Retinal pigment epithelial cell (primary cell): ENCODE results near the gene PTPRN.
"Not testable (repeated sequence)": the region's sequence is repeated elsewhere in the genome, so short reads cannot be mapped to it uniquely, and the experiment has no call there.

Source experiments
- DNase-seq: peaks from one replicate; pipeline ENCODE4 v3.0.0-alpha.2; 2010; ENCODE audit warnings: low read depth
- H3K4me3 ChIP-seq: 2 replicates; pipeline ENCODE4 v1.5.1; 2011; ENCODE audit warnings: mild to moderate bottlenecking, low read length, control low read depth, moderate library complexity
- TF ChIP-seq, protein P1 (sequence below): conservative IDR thresholded peaks from 2 replicates; pipeline ENCODE4 v1.5.1; 2011; ENCODE audit warnings: low read depth, low read length, control low read depth, inconsistent platforms

PTPRN gene

GRCh38 chr2:219325657-219326315 is 16.6 kb upstream of the PTPRN start:
- H3K4me3 ChIP-seq = no peak overlapping the region
- TF ChIP-seq, protein P1, sequence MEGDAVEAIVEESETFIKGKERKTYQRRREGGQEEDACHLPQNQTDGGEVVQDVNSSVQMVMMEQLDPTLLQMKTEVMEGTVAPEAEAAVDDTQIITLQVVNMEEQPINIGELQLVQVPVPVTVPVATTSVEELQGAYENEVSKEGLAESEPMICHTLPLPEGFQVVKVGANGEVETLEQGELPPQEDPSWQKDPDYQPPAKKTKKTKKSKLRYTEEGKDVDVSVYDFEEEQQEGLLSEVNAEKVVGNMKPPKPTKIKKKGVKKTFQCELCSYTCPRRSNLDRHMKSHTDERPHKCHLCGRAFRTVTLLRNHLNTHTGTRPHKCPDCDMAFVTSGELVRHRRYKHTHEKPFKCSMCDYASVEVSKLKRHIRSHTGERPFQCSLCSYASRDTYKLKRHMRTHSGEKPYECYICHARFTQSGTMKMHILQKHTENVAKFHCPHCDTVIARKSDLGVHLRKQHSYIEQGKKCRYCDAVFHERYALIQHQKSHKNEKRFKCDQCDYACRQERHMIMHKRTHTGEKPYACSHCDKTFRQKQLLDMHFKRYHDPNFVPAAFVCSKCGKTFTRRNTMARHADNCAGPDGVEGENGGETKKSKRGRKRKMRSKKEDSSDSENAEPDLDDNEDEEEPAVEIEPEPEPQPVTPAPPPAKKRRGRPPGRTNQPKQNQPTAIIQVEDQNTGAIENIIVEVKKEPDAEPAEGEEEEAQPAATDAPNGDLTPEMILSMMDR = no peak
- DNase-seq = no peak

DNA sequence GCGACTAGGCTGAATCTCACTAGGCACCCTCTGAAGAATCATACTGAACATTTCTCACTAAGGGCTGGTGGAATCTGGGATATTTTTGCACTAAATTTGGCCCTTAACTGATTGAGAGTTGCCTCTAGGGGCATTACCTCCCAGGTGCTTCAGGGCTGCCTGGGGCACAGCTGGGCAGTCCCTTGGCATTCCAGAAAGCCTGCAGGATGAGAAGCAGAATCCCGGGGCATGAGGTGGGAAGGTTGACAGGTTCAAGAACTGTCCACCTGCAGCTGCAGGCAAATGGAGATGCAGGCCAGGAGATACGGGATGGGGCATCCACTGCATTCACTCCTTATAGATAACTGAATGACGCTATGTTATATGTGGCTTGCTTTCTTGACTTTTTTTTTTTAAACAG is 15.9 kb upstream of the PTPRN start:
- TF ChIP-seq, protein P1 = no peak
- H3K4me3 ChIP-seq = no peak overlapping the region
- DNase-seq = no peak

DNA sequence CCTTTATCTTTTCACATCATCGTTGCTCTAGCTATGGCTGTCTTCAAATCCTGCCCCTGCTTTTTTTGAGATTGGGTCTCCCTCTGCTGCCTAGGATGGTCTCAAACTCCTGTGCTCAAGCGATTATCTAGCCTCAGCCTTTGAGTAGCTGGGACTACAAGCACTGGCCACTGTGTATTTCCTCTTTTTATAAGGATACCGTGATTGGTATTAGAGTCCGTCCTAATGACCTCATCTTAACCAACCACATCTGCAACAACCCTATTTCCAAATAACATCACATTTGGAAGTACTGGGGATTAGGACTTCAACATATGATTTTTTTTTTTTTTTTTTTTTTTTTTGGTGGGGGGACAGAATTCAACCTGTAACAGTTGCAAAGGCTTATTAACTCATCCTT is 14.2 kb upstream of the PTPRN start:
- TF ChIP-seq, protein P1 = no peak
- no peak for DNase-seq

DNA sequence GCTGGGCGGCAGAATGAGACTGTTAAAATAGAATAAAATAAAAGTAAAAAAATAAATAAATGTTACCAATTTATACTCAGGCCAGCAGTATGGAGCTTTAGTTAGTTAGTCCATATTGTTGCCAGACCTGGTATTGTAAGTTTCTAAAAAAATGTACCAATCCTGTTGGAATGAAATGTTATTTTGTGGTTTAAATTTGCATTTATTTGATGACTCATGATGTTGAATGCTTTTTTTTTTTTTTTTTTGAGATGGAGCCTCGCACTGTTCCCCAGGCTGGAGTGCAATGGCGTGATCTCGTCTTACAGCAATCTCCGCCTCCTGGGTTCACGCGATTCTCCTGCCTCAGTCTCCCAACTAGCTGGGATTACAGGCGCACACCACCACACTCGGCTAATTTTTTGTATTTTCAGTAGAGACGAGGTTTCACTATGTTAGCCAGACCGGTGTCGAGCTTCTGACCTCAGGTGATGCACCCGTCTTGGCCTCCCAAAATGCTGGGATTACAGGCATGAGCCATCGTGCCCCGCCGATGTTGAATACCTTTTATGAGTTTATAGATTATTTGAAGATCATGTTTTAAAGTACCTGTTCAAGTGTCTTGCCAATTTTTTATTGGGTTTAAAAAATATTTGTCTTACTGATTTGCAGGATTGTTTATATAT is 5.7 kb upstream of the PTPRN start:
- no peak overlapping the region for H3K4me3 ChIP-seq
- TF ChIP-seq, protein P1 = no peak
- no peak for DNase-seq

More for the DNA sequence above, 14.2 kb upstream of the PTPRN start:
- H3K4me3 ChIP-seq = no peak overlapping the region

DNA sequence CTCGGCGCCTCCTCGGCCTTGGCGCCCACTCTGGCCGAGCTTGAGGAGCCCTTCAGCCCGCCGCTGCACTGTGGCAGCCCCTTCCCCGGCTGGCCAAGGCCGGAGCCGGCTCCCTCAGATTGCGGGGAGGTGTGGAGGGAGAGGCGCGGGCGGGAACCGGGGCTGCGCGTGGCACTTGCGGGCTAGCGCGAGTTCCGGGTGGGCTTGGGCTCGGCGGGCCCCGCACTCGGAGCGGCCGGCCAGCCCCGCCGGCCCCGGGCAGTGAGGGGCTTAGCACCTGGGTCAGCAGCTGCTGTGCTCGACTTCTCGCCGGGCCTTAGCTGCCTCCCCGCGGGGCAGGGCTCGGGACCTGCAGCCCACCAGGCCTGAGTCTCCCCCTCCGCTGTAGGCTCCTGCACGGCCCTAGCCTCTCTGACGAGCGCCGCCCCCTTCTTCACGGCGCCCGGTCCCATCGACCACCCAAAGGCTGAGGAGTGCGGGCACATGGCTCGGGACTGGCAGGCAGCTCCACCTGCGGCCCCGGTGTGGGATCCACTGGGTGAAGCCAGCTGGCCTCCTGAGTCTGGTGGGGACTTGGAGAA is 3.6 kb upstream of the PTPRN start:
- DNase-seq, H3K4me3 ChIP-seq: not testable (repeated sequence)

DNA sequence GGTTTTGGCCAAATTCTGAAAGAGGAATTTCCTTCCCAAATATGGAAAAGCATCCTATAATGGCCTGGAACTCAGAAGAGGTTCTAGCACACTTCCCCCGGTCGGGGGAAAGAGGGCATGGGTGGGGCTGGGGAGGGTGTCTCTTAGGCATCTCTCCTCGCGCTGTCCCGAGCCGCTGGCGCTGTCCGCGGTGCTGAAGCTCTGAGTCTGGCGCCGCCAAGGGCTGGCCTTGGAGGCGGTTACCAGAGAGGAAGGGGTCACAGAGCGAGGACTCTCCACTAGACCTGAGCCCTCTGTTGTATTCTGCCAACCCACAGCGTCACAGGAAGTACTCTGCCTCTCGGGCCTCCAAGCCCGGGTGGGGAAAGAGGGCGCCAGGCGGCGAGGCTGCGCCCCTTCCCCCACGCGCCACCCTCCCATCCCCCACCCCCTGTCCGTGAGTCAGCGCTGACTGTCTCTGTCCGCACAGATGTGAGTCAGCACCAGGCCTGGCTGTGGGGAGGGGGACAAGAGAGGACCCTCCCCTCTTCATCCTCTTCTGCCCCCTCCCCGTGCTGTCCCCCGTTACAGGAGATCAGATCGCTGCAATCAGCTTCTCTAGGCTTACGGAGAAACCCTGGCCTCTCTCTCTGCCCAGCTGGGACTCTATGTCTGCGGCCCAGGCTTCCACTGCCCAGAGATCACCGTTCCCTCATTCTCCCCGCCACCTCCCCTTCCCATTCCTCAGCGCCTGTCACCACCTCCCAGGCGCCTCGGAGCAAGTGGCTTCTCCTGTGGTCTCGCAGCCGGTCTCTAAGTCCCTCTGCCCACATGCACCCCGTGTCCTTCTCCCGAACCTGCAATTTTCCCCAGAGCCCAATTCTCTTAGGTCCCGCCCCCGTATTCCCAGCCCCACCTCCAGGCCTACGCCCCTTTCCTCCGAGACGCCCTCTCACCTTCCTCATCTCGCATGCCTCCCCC is 779 bp downstream of the PTPRN start:
- H3K4me3 ChIP-seq = peak overlapping the region; percentile 22
- no peak for DNase-seq
- TF ChIP-seq, protein P1 = no peak

DNA sequence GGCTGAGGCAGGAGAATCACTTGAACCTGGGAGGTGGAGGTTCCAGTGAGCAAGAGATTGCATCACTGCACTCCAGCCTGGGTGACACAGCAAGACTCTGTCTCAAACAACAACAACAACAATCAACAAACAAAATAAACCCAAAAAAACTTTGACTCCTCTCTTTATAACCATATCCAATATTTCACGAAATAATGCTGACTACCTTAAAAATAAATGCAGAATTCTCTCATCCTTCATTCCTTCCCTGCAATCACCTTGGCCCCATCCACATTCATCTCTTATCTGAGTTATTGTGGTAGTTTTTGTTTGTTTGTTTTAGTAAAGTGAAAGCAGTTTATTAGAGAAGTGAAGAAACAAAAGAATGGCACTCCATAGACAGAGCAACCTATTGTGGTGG is 3.2 kb downstream of the PTPRN start:
- TF ChIP-seq, protein P1 = no peak
- H3K4me3 ChIP-seq = no peak overlapping the region
- no peak for DNase-seq
